OCI-M2 (cell line): ENCODE results near the gene BRD4.
"Not testable (repeated sequence)": the region's sequence is repeated elsewhere in the genome, so short reads cannot be mapped to it uniquely, and the experiment has no call there.

Source experiments
- DNase-seq: peaks from one replicate; lab custom pipeline; 2025; ENCODE audit not compliant: unreplicated experiment; lab: John Stamatoyannopoulos, UW

Gene BRD4

GRCh38 chr19:15332311-15332996 lies at the start of gene BRD4:
Gene BRD4, minus strand, starts transcription at chr19:15332539. Its CDS starts 59,440 bp downstream, at chr19:15273099.
- DNase-seq, result no peak

- no peak for DNase-seq
These were observed 49.5 kb upstream of the BRD4 start for GRCh38 chr19:15381864-15382263.

GRCh38 chr19:15381429-15381828 lies 49.1 kb upstream of the BRD4 start:
- no peak for DNase-seq

GRCh38 chr19:15379999-15380647 lies 47.8 kb upstream of the BRD4 start:
- no peak for DNase-seq

GRCh38 chr19:15379083-15379998 lies 47.0 kb upstream of the BRD4 start, which contains the start of gene AKAP8:
Gene AKAP8, minus strand, starts transcription at chr19:15379787. Its CDS starts 56 bp downstream, at chr19:15379731.
- DNase-seq, result peak; percentile 96

- DNase-seq, result no peak
These were observed 46.3 kb upstream of the BRD4 start for GRCh38 chr19:15378534-15379082.

- no peak for DNase-seq
These were observed 42.6 kb upstream of the BRD4 start for GRCh38 chr19:15374796-15375440.

- no peak for DNase-seq
These were observed 41.8 kb upstream of the BRD4 start for GRCh38 chr19:15374105-15374651.

GRCh38 chr19:15373644-15374043 lies 41.3 kb upstream of the BRD4 start:
- no peak for DNase-seq

- DNase-seq, result no peak
These were observed 40.6 kb upstream of the BRD4 start for GRCh38 chr19:15372891-15373301.

- DNase-seq, result no peak
These were observed 40.1 kb upstream of the BRD4 start for GRCh38 chr19:15372470-15372869.

GRCh38 chr19:15371786-15372380 lies 39.5 kb upstream of the BRD4 start:
- DNase-seq, result no peak

GRCh38 chr19:15371119-15371518 lies 38.8 kb upstream of the BRD4 start:
- DNase-seq, result no peak

- DNase-seq, result no peak
These were observed 37.2 kb upstream of the BRD4 start for GRCh38 chr19:15369594-15369891.

- DNase-seq, result no peak
These were observed 36.7 kb upstream of the BRD4 start for GRCh38 chr19:15368798-15369593.

GRCh38 chr19:15368051-15368632 lies 35.8 kb upstream of the BRD4 start:
- DNase-seq, result no peak

- no peak for DNase-seq
These were observed 35.1 kb upstream of the BRD4 start for GRCh38 chr19:15367439-15367838.

GRCh38 chr19:15365264-15365663 lies 32.9 kb upstream of the BRD4 start:
- DNase-seq, result no peak

GRCh38 chr19:15363791-15364190 lies 31.5 kb upstream of the BRD4 start:
- not testable (repeated sequence) for DNase-seq
